Liver (tissue), 3 donors: ENCODE results near the gene DBP.

Experiments
- GABPA ChIP-seq, 2 donors: IDR thresholded peaks in 1 of 2; conservative IDR thresholded peaks in 1 of 2; 2 replicates each; pipeline ENCODE4 v1.6.1; 2016; ENCODE audit warnings: antibody characterized with exemption in 2 of 2, mild to moderate bottlenecking in 1 of 2, moderate library complexity in 1 of 2
- TF ChIP-seq, protein P1 (sequence below): fragments of 150-350 bp; IDR thresholded peaks from 2 replicates; pipeline ENCODE4 v1.5.1; 2017; ENCODE audit warnings: improper control_type of control experiment, low read depth, low read length; ENCODE audit not compliant: missing input control
- donor health status: healthy.
- donor health status: healthy.

GRCh38 chr19:48648134-48648533 lies 11.0 kb upstream of the DBP start:
- TF ChIP-seq GABPA (IDR thresholded peaks at IDR 0.05 in 1 of 2, conservative IDR thresholded peaks at IDR 0.05 in 1 of 2): no peak
- TF ChIP-seq, protein P1, sequence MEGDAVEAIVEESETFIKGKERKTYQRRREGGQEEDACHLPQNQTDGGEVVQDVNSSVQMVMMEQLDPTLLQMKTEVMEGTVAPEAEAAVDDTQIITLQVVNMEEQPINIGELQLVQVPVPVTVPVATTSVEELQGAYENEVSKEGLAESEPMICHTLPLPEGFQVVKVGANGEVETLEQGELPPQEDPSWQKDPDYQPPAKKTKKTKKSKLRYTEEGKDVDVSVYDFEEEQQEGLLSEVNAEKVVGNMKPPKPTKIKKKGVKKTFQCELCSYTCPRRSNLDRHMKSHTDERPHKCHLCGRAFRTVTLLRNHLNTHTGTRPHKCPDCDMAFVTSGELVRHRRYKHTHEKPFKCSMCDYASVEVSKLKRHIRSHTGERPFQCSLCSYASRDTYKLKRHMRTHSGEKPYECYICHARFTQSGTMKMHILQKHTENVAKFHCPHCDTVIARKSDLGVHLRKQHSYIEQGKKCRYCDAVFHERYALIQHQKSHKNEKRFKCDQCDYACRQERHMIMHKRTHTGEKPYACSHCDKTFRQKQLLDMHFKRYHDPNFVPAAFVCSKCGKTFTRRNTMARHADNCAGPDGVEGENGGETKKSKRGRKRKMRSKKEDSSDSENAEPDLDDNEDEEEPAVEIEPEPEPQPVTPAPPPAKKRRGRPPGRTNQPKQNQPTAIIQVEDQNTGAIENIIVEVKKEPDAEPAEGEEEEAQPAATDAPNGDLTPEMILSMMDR: no peak
